ENCODE data around the gene NPAS2.

NPAS2 gene

DNA sequence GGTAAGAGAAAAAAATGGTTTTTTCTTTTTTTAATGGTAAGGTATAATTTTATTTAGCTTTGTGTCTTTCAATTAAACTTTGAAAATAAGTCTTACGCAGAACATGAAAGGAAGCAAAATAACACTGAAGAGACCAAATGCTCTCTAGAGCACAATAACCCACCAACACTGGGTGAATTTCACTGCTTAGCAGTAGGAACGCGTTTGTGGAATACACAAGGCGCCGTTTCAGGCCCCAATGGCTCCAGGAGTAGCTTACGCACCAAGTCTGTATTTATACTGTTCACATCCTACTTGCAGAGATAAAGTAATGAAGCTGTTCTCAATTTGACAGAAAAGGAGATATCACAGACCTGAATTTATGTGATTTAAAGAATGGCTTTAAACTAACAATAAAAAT, 205.6 kb downstream of the NPAS2 start:
- no peak for DNase-seq

DNA sequence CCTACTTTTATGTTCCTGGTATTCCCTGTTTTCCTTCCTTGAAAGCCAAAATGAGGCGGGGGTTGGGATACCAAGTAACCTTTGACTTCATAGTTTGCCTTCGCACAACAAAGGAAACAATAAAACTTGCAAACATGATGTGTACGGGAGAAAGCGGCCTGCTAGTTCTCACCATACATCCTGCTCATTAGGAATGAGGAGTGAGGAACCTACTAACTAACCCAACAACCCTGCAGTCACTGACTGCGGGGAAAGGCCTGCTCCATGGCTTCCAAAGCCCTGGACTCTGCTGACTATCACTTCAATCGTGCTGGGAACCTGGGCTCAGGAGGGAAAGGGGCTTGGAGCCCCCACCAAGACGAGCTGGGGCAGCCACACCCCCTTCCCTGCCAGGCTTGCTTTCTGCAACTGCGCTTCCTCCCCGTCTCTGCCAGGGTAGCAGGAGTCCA, 206.3 kb downstream of the NPAS2 start:
- no peak for DNase-seq

DNA sequence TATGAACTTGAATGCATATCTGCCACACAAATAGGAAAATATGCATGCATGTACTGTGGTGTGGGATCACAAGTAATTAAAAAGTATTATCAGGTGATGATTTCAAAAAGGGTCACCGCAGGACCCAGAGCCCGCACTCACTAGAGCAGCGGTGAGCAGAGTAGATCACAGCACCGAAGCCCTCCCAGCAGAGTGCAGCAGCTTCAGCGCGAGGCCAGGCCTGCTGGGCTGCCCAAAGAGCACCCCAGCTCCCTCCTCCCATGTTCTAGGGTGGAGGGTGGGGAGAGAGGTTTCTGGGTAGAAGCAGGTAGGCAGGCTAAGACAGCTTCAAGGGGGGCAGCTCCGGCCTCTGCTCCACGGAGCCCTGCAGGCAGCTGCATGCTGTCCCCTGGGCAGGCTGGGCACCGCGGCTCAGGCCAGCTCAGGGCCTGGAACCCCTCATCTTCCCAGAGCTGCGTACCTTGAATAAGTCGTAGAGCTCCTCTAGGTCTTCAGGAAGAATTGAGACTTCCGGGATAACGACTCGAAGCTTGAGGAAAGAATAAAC, 207.1 kb downstream of the NPAS2 start:
- no peak for DNase-seq

DNA sequence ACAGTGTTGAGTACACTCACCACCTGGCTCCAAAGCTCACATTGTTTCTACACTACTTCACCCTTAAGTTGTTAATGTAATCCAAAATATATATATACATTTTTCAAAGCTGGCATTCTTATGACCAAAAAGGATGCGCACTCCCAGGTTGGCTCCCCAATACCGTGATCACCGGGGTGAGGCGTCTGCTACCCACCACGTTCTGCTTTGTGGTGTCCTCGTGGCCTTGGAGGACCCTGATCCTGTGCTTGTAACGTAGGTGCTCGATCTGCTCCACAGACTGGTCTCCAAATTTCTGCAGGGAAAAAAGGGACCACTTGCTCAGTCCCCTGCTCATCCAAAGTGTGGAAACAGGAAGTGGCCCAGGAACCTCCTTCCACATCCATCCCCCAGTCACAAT, 207.9 kb downstream of the NPAS2 start:
- DNase-seq = no peak

DNA sequence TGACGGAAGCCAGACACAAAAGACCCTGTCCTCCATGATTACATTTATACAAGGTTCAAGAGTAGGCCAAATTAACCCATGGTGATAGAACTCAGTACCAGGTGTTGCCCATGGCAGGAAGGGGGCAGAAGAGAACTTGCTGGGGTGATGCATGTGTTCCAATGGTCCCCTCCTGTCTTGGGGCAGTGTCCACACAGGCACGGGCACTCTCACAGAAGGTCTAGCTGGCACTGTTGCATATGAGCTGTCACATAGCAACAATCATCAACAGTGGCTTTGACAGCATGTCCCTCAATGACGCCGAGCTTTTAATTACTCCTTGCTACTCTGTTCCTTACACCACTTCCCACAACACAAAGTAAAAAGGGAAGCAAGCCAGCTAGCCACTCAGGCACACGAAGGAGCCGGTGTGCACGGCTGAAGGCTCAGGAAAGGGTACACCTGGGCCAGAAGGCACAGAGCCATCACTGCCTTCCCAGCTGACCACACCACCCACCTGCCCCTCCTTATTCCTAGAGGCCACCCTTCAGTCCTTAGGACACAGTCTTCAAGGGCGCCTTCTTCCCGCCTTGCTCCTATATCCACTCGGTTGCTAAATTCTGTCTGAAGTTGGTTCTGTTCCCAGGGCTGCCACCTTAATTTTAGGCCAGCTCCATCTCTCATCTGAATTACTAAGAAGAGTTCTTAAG, 211.1 kb downstream of the NPAS2 start:
- DNase-seq = no peak

DNA sequence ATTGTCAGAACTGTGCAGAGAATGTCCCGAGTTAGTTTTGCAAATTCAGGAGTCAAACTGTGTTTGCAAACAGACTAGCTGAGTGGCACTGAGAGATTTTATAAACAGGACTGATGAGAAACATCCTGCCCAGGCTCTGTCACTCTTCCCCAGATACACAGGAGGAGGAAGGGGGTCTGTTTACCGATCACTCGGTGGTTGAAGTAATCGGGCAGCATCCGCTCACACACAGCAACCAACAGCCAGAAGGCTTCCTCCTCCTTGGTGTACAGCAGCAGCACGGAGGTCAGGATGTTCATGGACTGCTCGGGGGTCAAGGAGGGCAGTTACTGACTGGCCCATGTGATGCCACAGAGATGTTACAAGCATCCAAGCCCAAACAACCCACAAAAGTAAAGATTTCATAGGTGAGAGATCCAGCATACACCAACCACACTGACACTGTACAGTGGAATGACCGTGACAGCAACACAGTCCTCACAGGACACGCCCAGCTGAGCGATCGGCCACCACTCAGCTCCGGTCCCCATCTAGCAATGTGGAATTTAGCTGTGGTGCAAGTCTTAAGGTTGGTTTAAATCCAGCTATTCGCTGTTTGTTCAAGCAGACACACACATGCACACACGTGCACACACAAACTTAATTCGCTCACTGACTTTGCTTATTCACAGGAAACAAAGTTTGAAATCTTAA, 212.3 kb downstream of the NPAS2 start:
- no peak for DNase-seq

DNA sequence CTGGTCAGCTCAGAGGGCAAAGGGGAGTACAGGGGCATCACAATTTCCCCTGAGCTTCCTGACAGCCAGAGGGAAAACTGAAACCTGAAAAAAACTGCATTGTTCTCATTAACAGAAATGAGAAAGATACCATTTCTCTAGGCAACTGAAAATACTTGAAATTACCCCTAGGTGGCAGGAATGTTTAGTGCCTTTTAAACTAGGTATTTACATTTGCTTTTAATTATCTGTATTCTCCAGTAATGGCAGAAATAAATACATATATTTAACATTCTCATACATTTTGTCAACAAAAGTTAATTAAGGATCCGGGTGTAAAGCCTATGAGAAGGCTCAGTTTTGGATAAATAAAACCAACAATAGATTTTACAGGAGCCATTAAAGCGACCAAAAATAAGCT, 216.6 kb downstream of the NPAS2 start:
- DNase-seq = no peak

DNA sequence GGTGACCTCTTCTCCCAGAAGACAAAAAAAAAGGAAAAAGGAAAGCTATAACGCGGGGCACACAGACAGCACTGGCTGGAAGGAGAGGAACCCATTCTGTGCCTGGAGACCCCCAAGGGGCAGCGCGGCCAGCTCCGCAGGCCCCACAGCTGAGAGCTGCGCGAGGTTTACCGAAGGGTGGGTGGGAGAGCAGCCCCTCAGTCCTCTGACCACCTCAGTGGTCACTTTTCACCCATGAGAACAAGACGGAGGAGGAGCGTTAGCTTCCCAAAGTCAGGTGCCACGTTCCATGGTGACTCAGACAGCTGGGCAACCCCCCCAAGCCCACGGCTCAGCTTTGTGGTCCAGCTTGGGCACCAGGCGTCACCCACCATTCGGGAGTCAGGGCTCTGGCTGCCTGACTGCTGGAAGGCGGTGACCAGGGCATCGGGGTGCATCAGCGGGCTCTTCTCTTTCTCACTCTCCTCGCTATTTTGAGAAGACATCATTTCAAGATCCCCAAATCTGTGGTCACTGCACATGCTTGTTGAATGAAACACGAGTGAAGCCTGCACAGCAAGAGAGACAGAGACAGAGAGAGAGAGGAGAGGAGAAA, 217.3 kb downstream of the NPAS2 start:
- DNase-seq = no peak

DNA sequence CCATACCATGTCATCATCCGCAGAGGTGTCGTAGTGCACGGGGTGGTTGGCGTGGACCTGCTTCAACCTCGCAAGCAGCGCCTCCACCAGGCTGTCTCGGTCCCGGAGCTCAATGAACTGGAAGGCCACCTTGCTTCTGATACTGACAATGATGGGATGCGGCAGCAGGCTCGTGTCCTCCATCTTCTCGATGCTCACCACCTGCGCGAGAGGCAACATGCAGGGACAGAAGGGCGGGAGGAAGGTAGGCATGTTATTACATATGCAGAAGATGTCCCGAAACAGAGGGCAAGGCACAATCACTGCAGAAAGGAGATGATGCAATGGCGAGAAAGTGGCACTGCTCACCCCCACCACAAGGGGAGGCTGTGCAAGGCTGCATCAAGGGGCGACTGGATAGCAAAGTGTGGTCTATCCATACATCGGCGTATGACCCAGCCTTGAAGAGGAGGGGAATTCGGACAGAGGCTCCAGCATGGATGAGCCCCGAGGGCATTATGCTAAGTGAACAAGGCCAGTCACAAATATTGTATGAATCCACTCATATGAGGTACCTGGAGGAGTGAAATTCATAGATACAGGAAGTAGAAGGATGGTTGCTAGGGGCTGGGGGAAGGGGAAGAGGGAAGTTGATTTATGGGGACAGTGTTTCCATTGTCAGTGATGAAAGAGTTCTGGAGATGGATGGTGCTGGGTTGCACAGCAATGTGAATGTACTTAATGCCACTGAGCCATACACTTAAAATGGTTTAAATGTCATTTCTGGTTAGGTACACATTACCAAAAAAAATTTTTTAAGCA, 218.7 kb downstream of the NPAS2 start:
- no peak for DNase-seq

DNA sequence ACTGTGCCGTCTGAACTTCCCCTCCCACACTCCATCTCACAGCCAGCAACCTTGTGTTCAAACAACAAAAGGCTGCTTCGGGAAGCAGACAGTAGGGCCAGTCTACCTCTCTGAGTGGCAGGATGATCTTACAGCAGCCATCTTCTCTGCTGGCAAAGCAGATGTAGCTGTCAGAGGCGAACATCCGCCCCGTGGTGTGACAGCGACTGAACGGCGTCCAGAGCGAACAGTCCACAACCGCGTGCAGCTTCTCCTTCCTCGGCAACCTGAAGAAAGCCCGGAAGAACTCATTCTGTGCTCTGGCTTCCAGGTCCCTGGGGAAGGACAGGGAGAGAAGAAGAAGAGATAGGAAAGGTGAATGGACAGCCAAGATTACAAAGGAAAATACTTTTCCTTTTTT, 220.1 kb downstream of the NPAS2 start:
- DNase-seq = no peak

DNA sequence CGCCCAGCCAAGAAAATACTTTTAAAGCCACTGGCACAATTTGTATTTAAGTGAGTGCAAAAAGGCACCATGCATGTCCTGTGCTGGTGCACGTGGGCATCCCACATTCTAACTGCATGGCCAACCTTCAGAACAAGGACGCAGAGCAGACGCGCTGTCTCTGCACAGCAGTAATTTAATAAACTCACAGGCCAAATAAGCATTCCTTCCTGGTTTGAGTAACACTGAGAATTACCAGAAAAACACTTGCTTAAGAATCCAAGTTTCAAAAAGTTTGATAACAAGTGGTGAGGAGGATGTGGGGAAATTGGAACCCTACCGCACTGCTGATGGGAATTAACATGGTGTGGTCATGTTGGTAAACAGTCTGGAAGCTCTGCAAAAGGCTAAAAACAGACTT, 220.8 kb downstream of the NPAS2 start:
- no peak for DNase-seq

DNA sequence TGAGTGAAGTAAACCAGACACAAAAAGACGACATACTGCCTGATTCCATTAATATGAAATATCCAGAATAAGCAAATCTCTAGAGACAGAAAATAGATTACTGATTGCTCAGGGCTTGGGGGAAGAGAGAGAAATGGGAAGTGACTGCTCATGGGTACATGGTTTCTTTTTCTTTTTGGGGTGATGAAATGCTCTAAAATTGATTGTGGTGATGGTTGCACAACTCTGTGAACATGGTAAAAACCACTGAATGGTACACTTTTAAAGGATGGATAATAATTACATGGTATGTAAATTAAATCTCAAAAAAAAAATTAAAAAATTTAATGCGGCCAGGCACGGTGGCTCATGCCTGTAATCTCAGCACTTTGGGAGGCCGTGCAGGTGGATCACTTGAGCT, 221.5 kb downstream of the NPAS2 start:
- DNase-seq = no peak

DNA sequence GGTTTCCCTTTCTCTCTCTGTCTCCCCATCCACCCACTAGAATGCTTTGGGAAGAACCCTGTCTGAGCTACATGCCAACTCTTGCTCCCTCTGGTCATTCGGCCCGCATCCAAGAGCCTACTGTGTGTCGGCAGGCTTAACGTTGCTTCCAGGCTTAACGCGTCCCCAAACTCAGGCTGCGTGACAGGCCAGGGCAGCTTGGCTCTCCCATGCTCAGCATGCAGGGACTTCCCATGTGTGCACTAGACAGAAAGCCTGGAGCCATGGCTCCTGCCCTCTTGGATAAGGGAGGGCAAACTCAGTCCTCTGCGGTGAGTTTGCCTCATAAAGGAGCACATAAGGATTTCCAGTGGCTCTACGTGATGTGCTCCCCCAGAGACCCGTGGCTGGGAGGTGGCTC, 225.4 kb downstream of the NPAS2 start:
- no peak for DNase-seq
